ENCODE data around the gene PRPF19. TPM values are rescaled to one million over a fixed set of nuclear protein-coding genes. Genes with fewer than 3 reads are reported as not detected.

Gene PRPF19
- total RNA-seq, 1 donor from 2014 or later = 34.5 TPM

GRCh38 chr11:60844045-60844869 is 62.1 kb downstream of the PRPF19 start:
- H3K9me3 ChIP-seq (ENCODE audit: low read depth) = no peaks in the 10 kb centered on the region
- H3K27me3 ChIP-seq = no peaks in the 10 kb centered on the region
- H3K27ac Mint-ChIP-seq = peak overlapping the region; percentile 36
- H3K36me3 Mint-ChIP-seq = peaks cover 14% of the 10 kb centered on the region
- peaks cover 35% of the 10 kb centered on the region for H3K4me1 Mint-ChIP-seq
- no peaks in the 10 kb centered on the region for H3F3A ChIP-seq (ENCODE audit: low read depth)
- H3K4me1 ChIP-seq = peaks cover 17% of the 10 kb centered on the region
- peaks cover 30% of the 10 kb centered on the region for H3K79me2 ChIP-seq (ENCODE audit: low read depth)
- H3K4me3 Mint-ChIP-seq = peak overlapping the region; percentile 91
- no peaks in the 10 kb centered on the region for H3K9me3 Mint-ChIP-seq
- no peak overlapping the region for H2AFZ ChIP-seq (replicated peaks)
- no peak for TF ChIP-seq EZH2phosphoT487 (IDR thresholded peaks at IDR 0.05)
- no peak for TF ChIP-seq EZH2 (IDR thresholded peaks at IDR 0.05)
- TF ChIP-seq CTCF (IDR thresholded peaks at IDR 0.05) = no peak
- no peak for DNase-seq (ENCODE audit: low spot score)
- peak overlapping the region; percentile 85 for H3K9ac ChIP-seq
- peak overlapping the region; percentile 77 for H3K4me3 ChIP-seq
- no peaks in the 10 kb centered on the region for H4K20me1 ChIP-seq (ENCODE audit: low read depth)
- H3K4me2 ChIP-seq = peak overlapping the region; percentile 94
- H3K27ac ChIP-seq = no peak overlapping the region
- no peaks in the 10 kb centered on the region for H3K36me3 ChIP-seq
- peaks cover 4% of the 10 kb centered on the region for H3K27me3 Mint-ChIP-seq (ENCODE audit: insufficient read depth, low read depth)

- peaks cover 17% of the 10 kb centered on the region for H3K4me1 ChIP-seq
- no peak overlapping the region for H3K27ac ChIP-seq
- H3K4me3 ChIP-seq = peak overlapping the region; percentile 77
- TF ChIP-seq EZH2 (IDR thresholded peaks at IDR 0.05) (no peak), EZH2phosphoT487 (IDR thresholded peaks at IDR 0.05) (no peak), CTCF (IDR thresholded peaks at IDR 0.05) (no peak)
- DNase-seq (ENCODE audit: low spot score) = no peak
- H3K27ac Mint-ChIP-seq = peak overlapping the region; percentile 36
- peaks cover 30% of the 10 kb centered on the region for H3K79me2 ChIP-seq (ENCODE audit: low read depth)
- peak overlapping the region; percentile 91 for H3K4me3 Mint-ChIP-seq
- H2AFZ ChIP-seq (replicated peaks) = no peak overlapping the region
- H3K27me3 ChIP-seq = no peaks in the 10 kb centered on the region
- no peaks in the 10 kb centered on the region for H3K9me3 ChIP-seq (ENCODE audit: low read depth)
- H3F3A ChIP-seq (ENCODE audit: low read depth) = no peaks in the 10 kb centered on the region
- H3K9me3 Mint-ChIP-seq = no peaks in the 10 kb centered on the region
- H3K36me3 ChIP-seq = no peaks in the 10 kb centered on the region
- peaks cover 9% of the 10 kb centered on the region for H3K36me3 Mint-ChIP-seq
- no peaks in the 10 kb centered on the region for H4K20me1 ChIP-seq (ENCODE audit: low read depth)
- peak overlapping the region; percentile 94 for H3K4me2 ChIP-seq
- H3K9ac ChIP-seq = peak overlapping the region; percentile 85
- H3K27me3 Mint-ChIP-seq (ENCODE audit: insufficient read depth, low read depth) = peaks cover 3% of the 10 kb centered on the region
- H3K4me1 Mint-ChIP-seq = peaks cover 35% of the 10 kb centered on the region
These were observed 63.5 kb downstream of the PRPF19 start for GRCh38 chr11:60842668-60843600.

- no peak for TF ChIP-seq EZH2 (IDR thresholded peaks at IDR 0.05)
- TF ChIP-seq CTCF (IDR thresholded peaks at IDR 0.05) = no peak
- TF ChIP-seq EZH2phosphoT487 (IDR thresholded peaks at IDR 0.05) = no peak
- peak within 1 kb of the TSS; percentile 94 for H2AFZ ChIP-seq (replicated peaks)
These were observed 64.4 kb downstream of the PRPF19 start, which contains the start of gene CCDC86 for GRCh38 chr11:60841797-60842667. Gene CCDC86, plus strand, starts transcription at chr11:60842113. Its CDS starts 12 bp downstream, at chr11:60842125.

More at GRCh38 chr11:60841797-60842667, 64.4 kb downstream of the PRPF19 start, which contains the start of gene CCDC86:
- H3K36me3 ChIP-seq = no peaks in the 10 kb centered on the region
- Mint-ChIP-seq H3K27ac (peak within 1 kb of the TSS; percentile 96), H3K9me3 (no peaks in the 10 kb centered on the region), H3K36me3 (peaks cover 9% of the 10 kb centered on the region), H3K4me1 (peaks cover 35% of the 10 kb centered on the region), H3K4me3 (peak within 1 kb of the TSS; percentile 91), H3K27me3 (ENCODE audit: insufficient read depth, low read depth) (peaks cover 3% of the 10 kb centered on the region)
- H3K4me1 ChIP-seq = peaks cover 17% of the 10 kb centered on the region
- H3K9ac ChIP-seq = peak within 1 kb of the TSS; percentile 85
- H3K4me3 ChIP-seq = peak within 1 kb of the TSS; percentile 77
- H3K9me3 ChIP-seq (ENCODE audit: low read depth) = no peaks in the 10 kb centered on the region
- no peaks in the 10 kb centered on the region for H3K27me3 ChIP-seq
- peaks cover 30% of the 10 kb centered on the region for H3K79me2 ChIP-seq (ENCODE audit: low read depth)
- H3F3A ChIP-seq (ENCODE audit: low read depth) = no peaks in the 10 kb centered on the region
- H4K20me1 ChIP-seq (ENCODE audit: low read depth) = no peaks in the 10 kb centered on the region
- peak; percentile 96 for DNase-seq (ENCODE audit: low spot score)
- H3K27ac ChIP-seq = no peak within 1 kb of the TSS
- H3K4me2 ChIP-seq = peak within 1 kb of the TSS; percentile 94

Data from neural progenitor cell (in vitro differentiated cells).